GM23338 (cell line): Measurements from ENCODE around the gene RPS6KB1. TPM values are rescaled to one million over a fixed set of nuclear protein-coding genes. Genes with fewer than 3 reads are reported as not detected.

ENCODE experiments used
- ATAC-seq: fragments of 200-7000 bp; cut with Tn5 transposase; 3 replicates; pipeline ENCODE4 v1.9.1; 2020
- DNase-seq: peaks from one replicate; pipeline ENCODE4 v3.0.0-alpha.2; 2015; ENCODE audit warnings: low spot score
- H2AFZ ChIP-seq: fragments of 200-600 bp; sonication (generic); 2 replicates; pipeline ENCODE4 v1.8.0; 2016; ENCODE audit warnings: antibody characterized with exemption, mild to moderate bottlenecking, moderate library complexity
- H3F3A ChIP-seq: fragments of 200-600 bp; sonication (generic); replicated peaks from 2 replicates; pipeline ENCODE4 v1.8.0; 2017; ENCODE audit warnings: antibody characterized with exemption, mixed run types, low read depth
- H3K27ac ChIP-seq: fragments of 200-600 bp; sonication (generic); 2 replicates; pipeline ENCODE4 v1.6.1; 2016; ENCODE audit warnings: low read depth
- H3K27me3 ChIP-seq: fragments of 200-600 bp; sonication (generic); 2 replicates; pipeline ENCODE4 v1.8.0; 2016; ENCODE audit warnings: mild to moderate bottlenecking, mixed run types, moderate library complexity; ENCODE audit not compliant: insufficient read depth
- H3K36me3 ChIP-seq: fragments of 200-600 bp; sonication (generic); 2 replicates; pipeline ENCODE4 v1.8.0; 2016; ENCODE audit warnings: mild to moderate bottlenecking; ENCODE audit not compliant: insufficient read depth
- H3K4me1 ChIP-seq: fragments of 200-600 bp; sonication (generic); 2 replicates; pipeline ENCODE4 v1.8.0; 2016; ENCODE audit warnings: mild to moderate bottlenecking, moderate library complexity; ENCODE audit not compliant: insufficient read depth
- H3K4me2 ChIP-seq: fragments of 200-600 bp; sonication (generic); 2 replicates; pipeline ENCODE4 v1.7.1; 2017; ENCODE audit warnings: mixed run types
- H3K4me3 ChIP-seq: fragments of 200-600 bp; sonication (generic); 2 replicates; pipeline ENCODE4 v1.6.1; 2016; ENCODE audit warnings: mixed run types
- H3K79me2 ChIP-seq: fragments of 200-600 bp; sonication (generic); replicated peaks from 2 replicates; pipeline ENCODE4 v1.8.0; 2017; ENCODE audit warnings: mild to moderate bottlenecking; ENCODE audit not compliant: insufficient read depth
- H3K9me2 ChIP-seq: fragments of 200-600 bp; sonication (generic); 2 replicates; pipeline ENCODE4 v1.8.0; 2017; ENCODE audit not compliant: insufficient read depth
- H4K20me1 ChIP-seq: fragments of 200-600 bp; sonication (generic); replicated peaks from 2 replicates; pipeline ENCODE4 v1.8.0; 2017; ENCODE audit warnings: mild to moderate bottlenecking; ENCODE audit not compliant: insufficient read depth
- H3K27ac Mint-ChIP-seq: 2 replicates; pipeline ENCODE4 v1.8.0; 2020; ENCODE audit warnings: inconsistent platforms, mild to moderate bottlenecking, moderate library complexity, mixed read lengths
- H3K27me3 Mint-ChIP-seq: 3 replicates; pipeline ENCODE4 v1.8.0; 2022; ENCODE audit warnings: low read depth, mild to moderate bottlenecking, moderate library complexity, mixed read lengths, inconsistent platforms; ENCODE audit not compliant: insufficient read depth, poor library complexity
- H3K36me3 Mint-ChIP-seq: 3 replicates; pipeline ENCODE4 v1.8.0; 2021; ENCODE audit warnings: low read depth, mild to moderate bottlenecking, inconsistent platforms, moderate library complexity, mixed read lengths
- H3K4me1 Mint-ChIP-seq: 3 replicates; pipeline ENCODE4 v1.8.0; 2020; ENCODE audit warnings: mild to moderate bottlenecking, inconsistent platforms, mixed read lengths
- H3K4me3 Mint-ChIP-seq: 3 replicates; pipeline ENCODE4 v1.8.0; 2021; ENCODE audit warnings: moderate library complexity, mild to moderate bottlenecking, inconsistent platforms, mixed read lengths
- H3K9me3 Mint-ChIP-seq: 3 replicates; pipeline ENCODE4 v1.8.0; 2020; ENCODE audit warnings: moderate library complexity, mild to moderate bottlenecking, inconsistent platforms, mixed read lengths
- CREB1 ChIP-seq: fragments of 250-450 bp; sonication (Bioruptor Pico); IDR thresholded peaks from 2 replicates; pipeline ENCODE4 v1.5.0; 2020; ENCODE audit warnings: low read depth, mild to moderate bottlenecking, moderate library complexity
- CTCF ChIP-seq, 2 experiments: fragments of 200-600 bp in 1 of 2; sonication (generic) in 1 of 2; conservative IDR thresholded peaks; 2 replicates each; pipeline versions ENCODE4 v1.5.1 to v1.6.1; 2016 to 2017; ENCODE audit warnings: antibody characterized with exemption in 2 of 2, low read depth in 2 of 2, mild to moderate bottlenecking in 2 of 2, moderate library complexity in 1 of 2
- ETS1 ChIP-seq: IDR thresholded peaks from 2 replicates; pipeline ENCODE4 v1.6.1; 2016; ENCODE audit warnings: antibody characterized with exemption
- EZH2 ChIP-seq: fragments of 200-600 bp; sonication (generic); IDR thresholded peaks from one replicate; pipeline ENCODE4 v1.8.0; 2017; ENCODE audit warnings: antibody characterized with exemption, mild to moderate bottlenecking, low read depth; ENCODE audit not compliant: unreplicated experiment
- EZH2phosphoT487 ChIP-seq: fragments of 200-600 bp; sonication (generic); IDR thresholded peaks from one replicate; pipeline ENCODE4 v1.8.1; 2018; ENCODE audit warnings: antibody characterized with exemption; ENCODE audit not compliant: unreplicated experiment
- JUNB ChIP-seq: IDR thresholded peaks from one replicate; pipeline ENCODE4 v1.6.1; 2016; ENCODE audit warnings: antibody characterized with exemption; ENCODE audit not compliant: unreplicated experiment
- NANOG ChIP-seq: IDR thresholded peaks from 2 replicates; pipeline ENCODE4 v1.6.1; 2016; ENCODE audit warnings: antibody characterized with exemption, borderline replicate concordance
- POLR2AphosphoS5 ChIP-seq: IDR thresholded peaks from 2 replicates; pipeline ENCODE4 v1.6.1; 2016; ENCODE audit warnings: antibody characterized with exemption, low read depth
- REST ChIP-seq: IDR thresholded peaks from one replicate; pipeline ENCODE4 v1.6.1; 2018; ENCODE audit warnings: antibody characterized with exemption; ENCODE audit not compliant: unreplicated experiment
- STAT1 ChIP-seq: IDR thresholded peaks from one replicate; pipeline ENCODE4 v1.6.1; 2016; ENCODE audit warnings: antibody characterized with exemption; ENCODE audit not compliant: unreplicated experiment
- ZNF114 ChIP-seq: fragments of 250-450 bp; sonication (Bioruptor Pico); IDR thresholded peaks from 2 replicates; pipeline ENCODE4 v1.5.0; 2020; ENCODE audit warnings: mild to moderate bottlenecking, moderate library complexity
- ZNF331 ChIP-seq: fragments of 250-450 bp; sonication (Bioruptor Pico); IDR thresholded peaks from 2 replicates; pipeline ENCODE4 v1.5.0; 2020; ENCODE audit warnings: low read depth, mild to moderate bottlenecking, moderate library complexity
- ZNF462 ChIP-seq: fragments of 250-450 bp; sonication (Bioruptor Pico); IDR thresholded peaks from 2 replicates; pipeline ENCODE4 v1.5.0; 2020; ENCODE audit warnings: mild to moderate bottlenecking, moderate library complexity
- polyA plus RNA-seq: library from polyadenylated mRNA; unstranded; fragments of >200 nt; fragmentation: Nextera tagmentation; extraction: Ambion mirVana; gene quantifications from 2 replicates; pipeline ENCODE4 v1.2.1, GENCODE V29; 2016
- total RNA-seq: library from RNA; depleted of rRNA; stranded (reverse); fragments of >200 nt; shearing (Covaris generic); gene quantifications from 2 replicates; pipeline ENCODE4 v1.2.3, GENCODE V29; 2014

The RPS6KB1 gene
- total and polyA plus RNA-seq, 2 experiments from 2014 or later, result 19.5 to 21.7 TPM

- ATAC-seq, result no peak
- H3K9me2 ChIP-seq, result no peaks in the 10 kb centered on the region
- H3K4me3 ChIP-seq, result no peak overlapping the region
- no peak overlapping the region for H3K27ac Mint-ChIP-seq
- no peaks in the 10 kb centered on the region for H4K20me1 ChIP-seq
- H3K79me2 ChIP-seq, result no peaks in the 10 kb centered on the region
- H3K4me2 ChIP-seq, result no peak overlapping the region
- no peaks in the 10 kb centered on the region for H3K4me1 ChIP-seq
- peaks cover 12% of the 10 kb centered on the region; the same call in 2 of the 3 replicates for H3K36me3 Mint-ChIP-seq
- no peak overlapping the region for H3K27ac ChIP-seq
- no peaks in the 10 kb centered on the region for H3K9me3 Mint-ChIP-seq
- H3K27me3 ChIP-seq, result no peaks in the 10 kb centered on the region
- DNase-seq, result no peak
- H2AFZ ChIP-seq, result no peak overlapping the region
- H3K4me1 Mint-ChIP-seq, result no peaks in the 10 kb centered on the region; the same call in 2 of the 3 replicates
- no peak for TF ChIP-seq EZH2phosphoT487
- no peak for TF ChIP-seq JUNB
- TF ChIP-seq ZNF114 (CRISPR knock-in tag), result no peak
- no peak for TF ChIP-seq ZNF462 (CRISPR knock-in tag)
- TF ChIP-seq CREB1 (CRISPR knock-in tag), result no peak
- no peak for TF ChIP-seq EZH2
- no peak for TF ChIP-seq ZNF331
- no peak for TF ChIP-seq POLR2AphosphoS5
- TF ChIP-seq ETS1, result no peak
- TF ChIP-seq REST, result no peak
- TF ChIP-seq STAT1, result no peak
- TF ChIP-seq NANOG, result no peak
- no peak for TF ChIP-seq CTCF (conservative IDR thresholded peaks at IDR 0.05; ENCODE audit: low read depth in 2 of 2)
- H3K4me3 Mint-ChIP-seq, result no peak overlapping the region
- H3K27me3 Mint-ChIP-seq, result peaks cover 3% of the 10 kb centered on the region
- no peaks in the 10 kb centered on the region for H3F3A ChIP-seq
- H3K36me3 ChIP-seq, result peaks cover 1% of the 10 kb centered on the region; the same call in 1 of the 2 replicates
Measured at GRCh38 chr17:59870482-59870881, 22.4 kb upstream of the RPS6KB1 start.
